NCI-H2081 (cell line): ENCODE results near the gene PARVA.

Experiments used
- DNase-seq, 2 experiments: peaks; one replicate each; lab custom pipeline; 2025; lab: John Stamatoyannopoulos, UW

PARVA gene

DNA sequence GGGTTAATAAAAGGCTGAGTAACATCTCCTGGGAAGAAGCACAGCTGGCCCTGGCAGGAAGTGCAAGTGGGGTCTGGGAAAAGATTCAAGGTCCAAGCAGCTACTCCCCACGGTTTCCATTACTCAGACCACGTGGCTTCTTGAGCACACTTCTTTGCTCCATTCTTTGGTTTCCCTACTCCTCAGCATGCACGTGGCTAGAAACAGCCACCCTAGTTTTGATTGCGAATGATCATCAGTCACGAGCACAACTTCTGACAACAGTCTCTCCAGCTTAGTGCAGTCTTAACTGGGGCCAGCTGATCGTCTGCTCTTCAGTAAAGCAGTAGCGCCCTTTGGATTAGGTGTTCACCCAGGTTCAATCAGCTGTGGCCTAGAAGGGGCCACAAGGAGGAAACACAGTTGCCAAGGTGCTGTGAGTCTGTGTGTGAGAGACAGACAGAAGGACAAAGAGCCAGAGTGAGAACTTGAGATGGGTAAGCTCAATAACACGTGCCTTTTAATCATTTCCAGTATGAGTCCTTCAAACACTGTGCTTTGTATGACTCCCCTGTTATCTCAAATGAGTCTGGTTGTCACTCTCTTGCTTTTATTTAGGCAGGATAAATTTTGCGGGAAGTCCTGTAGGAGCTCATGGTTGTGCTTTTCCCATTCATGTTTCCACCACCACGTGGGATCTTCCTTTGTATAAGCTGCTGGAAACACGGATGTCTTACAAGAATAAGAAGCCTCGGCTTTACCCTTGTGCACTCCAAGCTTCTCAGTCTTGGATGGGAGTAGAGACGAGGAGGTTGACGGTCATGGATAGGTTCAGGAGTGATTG, 901 bp upstream of the PARVA start:
- no peak for DNase-seq

DNA sequence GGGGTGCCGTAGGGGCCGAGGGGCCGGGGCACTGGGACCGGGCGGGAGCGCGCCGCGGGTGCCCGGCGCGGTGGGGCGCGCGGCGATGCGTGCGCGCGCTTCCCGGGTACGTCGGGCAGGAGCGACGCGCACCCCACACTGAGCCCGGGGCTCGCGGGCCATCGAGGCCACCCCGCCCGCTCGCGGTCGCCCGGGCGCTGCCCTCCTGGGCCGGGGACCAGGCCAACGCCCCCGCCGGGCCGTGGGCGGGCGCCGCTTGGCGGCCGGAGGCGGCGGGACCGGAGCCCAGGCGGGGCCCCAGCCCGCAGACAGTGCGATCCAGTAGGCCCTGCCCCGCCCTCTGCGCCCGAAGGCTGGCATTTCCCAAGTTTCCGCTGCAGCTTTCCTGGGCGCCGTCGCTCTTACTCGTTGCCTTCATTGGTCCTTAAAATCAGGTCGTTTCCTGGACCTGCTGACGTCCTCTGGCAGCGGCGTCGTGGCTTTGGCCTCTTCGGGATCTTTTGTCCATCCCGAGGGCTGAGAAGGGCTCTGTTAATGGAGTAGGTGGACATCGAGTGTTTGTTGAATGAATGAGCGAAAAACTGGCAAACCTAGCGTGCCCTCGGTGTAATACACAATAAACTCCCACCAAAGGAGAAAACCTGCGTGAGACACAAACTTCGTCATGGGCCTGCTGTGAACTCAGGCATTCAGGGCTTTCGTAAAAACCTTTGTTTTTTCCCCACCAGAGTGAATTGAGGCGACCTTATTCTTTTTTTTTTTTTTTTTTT, 638 bp downstream of the PARVA start:
- peak in 1 of 2 experiments; percentile 32 for DNase-seq

DNA sequence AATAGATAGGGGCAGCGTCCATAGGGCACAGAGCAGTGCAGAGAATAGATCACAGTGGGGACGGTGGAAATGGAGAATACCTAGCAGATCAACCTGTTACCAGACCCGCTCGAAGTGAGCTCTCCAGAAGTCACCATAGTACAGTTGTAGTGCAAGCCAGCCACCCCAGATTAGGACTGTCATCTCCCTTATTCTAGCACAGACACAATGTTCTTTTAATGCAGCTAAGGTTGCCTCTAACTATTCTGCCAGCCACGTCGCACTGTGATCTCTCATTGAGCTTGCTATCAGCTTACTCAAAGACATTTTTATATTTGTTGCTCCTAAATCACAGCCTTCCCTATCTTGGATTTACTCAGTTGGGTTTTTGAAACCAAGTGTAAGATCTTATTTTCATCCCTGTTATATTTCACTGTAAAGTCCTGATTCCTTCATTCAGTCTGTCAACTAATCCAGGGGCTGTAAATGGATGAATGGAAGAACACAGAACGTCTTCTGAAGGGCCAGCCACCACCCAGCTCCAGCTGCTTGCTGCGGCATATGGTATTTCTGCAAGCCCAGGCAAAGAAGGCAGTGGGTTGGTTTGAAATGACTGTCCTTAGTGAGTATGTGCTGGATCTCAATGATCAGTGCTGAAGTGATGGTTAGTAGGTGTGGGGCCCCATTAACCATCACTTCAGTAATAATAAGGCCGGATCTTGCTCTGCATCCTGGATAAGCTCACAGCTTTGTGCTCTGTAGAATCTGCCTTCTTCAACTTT, 3.4 kb downstream of the PARVA start:
- no peak for DNase-seq

DNA sequence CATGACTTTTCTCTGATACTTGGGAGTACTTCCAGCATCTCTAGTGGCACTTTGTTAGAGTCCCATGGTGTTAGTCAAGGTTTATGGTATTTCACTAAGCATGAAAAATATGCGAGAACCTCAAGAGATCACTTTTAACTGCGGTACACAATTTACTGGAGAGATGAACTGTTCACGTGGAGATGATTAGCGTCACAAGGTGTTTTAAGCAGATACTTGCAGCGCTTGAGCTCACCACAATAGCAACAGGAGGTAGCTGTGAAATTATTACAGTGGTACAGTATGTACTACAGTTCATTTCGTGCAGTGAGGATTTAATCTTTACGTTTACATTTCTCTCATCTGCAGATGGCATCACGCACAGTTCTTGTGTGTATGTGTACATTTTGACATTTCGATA, 4.5 kb downstream of the PARVA start:
- no peak for DNase-seq

DNA sequence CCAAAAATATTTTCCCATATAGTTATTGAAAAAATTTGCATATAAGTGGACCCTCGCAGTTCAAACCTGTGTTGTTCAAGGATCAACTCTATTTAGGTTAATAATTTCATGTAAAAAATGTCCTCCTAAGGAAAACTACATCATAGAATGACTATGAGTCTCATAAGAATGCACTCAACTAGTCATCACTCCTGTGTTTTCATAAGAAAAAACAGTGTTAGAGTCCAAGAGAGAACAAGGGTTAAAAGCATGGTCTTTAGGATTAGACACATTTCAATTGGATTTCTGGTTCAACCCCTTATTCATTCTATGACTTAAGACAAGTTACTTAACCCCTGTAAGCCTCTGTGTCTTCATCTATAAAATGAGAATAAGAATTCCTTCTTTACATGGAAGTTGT, 5.1 kb downstream of the PARVA start:
- no peak for DNase-seq

DNA sequence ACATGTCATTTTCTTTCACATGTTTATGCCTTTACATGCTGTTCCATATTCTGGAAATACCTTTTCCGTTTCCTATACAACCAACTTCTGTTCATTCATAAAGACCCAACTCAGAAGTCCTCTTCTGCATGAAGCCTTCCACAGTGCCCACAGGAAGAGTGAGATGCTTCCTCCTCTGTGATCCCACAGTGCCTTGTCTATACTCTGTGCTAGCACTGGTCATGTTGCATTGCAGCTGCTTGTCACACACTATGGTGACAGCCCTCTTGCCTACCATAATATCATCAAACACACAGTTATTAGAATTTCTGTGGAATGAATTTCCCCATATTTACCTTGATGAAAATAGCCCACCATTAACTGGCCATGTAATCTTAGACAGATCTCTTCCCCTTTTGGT, 8.9 kb downstream of the PARVA start:
- no peak for DNase-seq

DNA sequence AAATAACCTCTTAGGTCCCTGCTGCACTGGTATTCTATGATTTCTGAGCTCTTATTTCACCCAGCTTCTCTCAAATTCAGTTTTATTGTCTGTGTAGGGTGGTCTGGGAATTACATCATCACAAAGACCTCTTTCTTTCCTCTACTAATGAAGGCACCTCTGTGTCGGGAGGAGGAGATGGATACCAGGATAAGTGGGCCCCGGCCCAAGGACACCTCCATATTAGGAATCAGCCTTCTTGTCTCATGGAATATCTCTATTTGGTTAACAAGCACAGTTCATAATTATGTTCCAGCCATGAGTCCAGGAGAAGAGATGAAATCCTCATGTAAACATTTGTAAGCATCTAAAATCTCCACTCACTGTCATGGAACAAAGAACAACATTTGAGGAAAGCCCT, 9.4 kb downstream of the PARVA start:
- no peak for DNase-seq

DNA sequence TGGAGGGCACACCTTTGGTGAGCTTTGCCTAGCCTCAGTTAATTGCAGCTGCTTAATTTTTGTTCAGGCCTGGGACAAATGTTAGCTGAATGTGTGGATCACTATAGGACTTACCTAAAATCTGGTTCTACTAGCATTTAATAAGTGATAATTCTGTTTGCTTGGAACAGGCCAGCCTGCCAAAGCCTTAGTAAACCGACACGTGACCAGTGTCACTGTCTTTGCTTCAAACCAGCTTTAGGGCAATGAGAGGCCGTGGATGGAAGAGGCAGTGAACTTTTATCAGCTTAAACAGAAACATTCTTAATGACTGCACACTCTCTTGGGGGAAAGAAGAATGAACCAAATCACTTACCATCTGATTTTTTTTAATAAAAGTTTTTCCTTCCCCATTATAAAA, 10.8 kb downstream of the PARVA start:
- DNase-seq: no peak

DNA sequence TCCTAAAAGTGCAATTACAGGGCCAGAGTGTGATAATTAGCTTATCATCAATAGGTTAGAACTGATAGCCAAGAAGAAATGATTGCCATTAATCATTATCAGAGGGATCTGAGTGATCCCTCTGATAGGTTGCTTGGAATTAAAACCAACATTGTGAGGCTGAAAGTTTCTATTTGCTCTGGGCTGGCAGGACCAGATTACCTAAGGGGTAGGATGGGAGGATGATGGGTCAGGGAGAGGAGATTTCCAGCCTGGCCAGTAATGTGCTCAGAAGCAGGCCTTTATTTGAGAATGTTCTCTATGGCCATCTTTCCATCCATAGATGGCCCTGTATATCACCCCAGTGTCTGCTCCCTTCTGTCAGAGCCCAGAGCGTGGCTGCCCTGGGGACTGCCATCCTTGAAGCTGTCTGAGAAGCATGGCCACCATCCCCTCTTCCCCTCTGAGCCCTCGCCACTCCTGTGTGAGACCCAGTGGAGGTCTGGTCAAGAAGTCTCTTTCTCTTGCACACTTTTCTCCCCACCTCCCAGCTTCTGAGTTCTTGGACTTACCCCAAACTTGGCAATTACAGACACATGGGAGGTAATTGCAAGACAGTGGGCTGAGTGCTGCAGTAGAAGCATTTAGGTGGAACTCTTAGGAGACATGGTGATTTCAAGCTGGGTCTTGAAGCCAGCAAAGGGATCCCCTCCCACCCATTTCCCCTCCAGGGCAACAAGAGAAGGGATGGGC, 11.7 kb downstream of the PARVA start:
- DNase-seq: no peak

DNA sequence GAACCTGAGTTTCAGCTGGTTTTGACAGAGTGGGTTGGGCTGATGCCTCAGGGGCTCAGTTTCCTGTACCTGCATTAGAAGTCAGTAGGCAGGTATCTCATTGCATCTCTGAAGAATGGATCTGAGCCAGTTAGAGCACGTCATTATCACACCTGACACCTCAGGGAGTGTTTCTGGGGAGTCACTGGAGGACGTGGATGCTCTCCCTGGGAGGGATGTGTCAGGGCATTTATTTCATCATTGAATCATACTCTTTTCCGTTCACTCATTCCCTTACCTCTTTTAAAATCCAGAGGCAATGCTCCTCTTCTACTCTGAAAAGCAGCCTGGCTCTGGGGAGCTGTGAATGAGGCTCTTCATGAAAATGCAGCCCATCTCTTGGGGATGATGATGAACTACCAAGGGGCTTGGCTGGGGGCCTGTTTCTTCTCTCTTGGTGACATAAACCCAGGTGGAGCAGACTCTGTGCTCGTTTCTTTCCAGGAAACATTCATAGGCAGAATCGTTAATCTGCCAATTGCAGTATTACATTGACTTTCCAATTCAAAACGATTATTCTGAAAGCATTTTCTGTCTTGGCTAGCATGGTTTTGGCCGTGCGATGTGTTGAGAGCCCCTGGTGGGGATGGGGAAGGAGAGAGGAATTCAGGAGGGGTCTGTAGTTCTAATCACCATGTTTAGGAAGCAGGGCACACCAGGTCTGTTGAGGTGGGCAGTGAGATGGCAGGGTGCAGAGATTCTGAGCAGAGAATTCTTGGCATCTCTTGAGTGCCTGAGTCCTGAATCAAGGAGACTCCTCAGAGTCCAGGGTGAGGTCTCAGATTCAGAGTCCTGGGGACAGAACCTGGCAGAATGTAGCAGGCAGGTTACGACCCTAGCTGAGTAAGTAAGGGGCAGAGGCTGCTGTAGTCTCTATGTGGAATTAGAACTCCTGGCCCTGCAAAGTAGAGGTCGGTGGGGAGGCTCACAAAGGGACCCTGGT, 12.6 kb downstream of the PARVA start:
- DNase-seq: no peak

DNA sequence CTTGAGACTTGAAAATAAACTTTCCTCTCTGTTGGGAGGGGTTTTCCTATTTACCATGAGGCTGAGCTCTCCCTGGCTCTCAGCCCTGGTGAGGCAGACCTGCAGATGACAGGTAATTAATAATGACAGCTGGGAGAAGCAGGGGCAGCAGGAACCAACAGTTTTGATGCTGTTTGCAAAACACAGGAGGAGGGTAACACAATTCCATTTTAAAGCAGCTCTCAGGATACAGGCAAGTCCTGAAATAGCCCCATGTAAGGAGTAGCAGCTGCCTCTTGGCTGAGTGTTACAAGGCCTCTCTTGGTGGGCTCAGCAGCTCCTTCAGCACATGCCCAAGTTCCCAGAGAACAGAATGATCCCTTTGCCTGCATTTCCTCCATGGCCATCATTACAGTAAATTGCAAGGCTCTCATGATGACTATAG, 13.3 kb downstream of the PARVA start:
- peak in 1 of 2 experiments; percentile 81 for DNase-seq

DNA sequence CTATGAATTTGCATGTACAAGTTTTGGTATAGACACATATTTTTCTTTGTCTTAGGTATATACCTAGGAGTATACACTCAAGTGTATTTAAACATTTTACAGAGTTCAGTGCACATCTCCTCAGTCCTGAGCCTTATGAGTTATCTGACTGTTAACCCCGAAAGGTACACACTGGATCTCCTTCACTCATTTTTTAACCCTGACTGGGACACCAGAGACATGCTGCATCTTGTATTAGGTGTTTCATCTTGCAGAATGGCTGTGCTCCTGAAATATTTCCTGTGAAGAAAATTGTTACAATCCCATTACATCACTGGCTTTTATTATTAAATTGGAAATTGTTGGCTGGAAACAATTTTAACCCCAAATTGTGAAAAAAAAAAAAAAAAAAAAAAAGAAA, 15.3 kb downstream of the PARVA start:
- DNase-seq: no peak

DNA sequence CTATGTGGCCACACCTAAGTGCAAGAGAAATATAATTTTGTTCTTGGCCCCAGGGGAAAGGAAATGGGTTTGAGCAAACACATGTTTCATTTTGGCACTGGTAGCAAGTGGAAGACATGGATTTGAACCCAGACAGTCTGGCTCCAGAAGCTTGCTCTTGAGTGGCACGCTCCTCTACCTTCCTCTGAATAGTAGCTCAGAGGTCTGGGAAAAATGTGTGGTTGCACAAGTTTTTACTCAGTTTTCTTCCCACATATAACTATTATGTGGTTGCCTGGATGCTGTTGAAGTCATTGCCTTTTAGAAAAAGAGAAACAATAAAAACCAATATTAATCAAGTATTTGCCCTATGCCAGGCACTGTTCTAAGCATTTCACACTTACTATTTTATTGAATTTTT, 16.3 kb downstream of the PARVA start:
- DNase-seq: no peak

DNA sequence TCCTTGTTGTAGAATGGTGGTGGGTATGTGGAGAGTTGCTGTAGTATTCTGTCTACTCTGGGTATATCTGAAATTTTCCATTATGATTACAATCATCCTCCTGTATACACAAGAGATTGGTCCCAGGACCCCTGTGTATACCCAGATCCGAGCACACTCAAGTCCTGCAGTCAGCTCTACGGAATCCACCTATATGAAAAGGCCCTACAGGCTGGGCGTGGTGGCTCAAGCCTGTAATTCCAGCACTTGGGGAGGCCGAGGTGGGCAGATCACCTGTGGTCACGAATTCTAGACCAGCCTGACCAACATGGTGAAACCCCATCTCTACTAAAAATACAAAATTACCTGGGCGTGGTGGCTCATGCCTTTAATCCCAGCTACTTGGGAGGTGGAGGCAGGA, 17.2 kb downstream of the PARVA start:
- no peak for DNase-seq

DNA sequence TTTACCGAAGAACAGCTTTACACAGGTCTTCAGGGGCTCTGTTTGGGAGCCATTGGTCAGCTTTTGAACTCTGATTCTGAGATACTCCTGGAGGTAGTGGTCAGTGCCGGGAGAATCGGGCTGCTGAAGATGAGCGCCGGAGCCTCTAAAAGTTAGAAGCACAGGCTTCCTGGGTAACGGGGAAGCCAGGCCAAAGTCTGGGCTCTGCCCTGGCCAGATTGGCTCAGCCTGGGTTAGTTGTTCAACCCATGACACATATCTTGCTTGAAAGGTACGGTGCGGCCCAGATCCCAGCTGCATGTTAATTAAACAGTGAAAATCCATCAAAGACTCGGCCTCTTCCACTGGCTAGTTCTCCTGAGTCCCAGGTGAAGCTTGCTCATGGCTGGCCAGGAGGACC, 18.0 kb downstream of the PARVA start:
- no peak for DNase-seq

DNA sequence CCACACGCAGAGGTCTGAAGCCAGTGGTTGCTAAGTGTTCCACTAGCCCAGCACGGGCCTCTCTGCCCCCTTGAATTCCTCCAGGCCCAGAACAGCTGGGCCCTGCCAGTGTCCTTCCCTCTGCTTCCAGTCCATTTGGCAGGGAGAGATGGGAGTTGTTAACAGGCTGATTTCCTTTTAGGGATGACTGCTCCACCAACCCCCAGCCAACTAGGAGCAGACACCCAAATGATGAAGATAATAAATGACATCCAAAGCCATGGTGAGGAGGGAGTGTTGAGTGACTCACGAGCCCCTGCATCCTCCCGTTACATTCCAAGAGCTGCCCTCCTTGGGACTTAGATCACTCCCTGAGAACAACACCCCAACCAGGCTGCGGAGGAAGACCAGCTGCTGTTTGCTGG, 20.6 kb downstream of the PARVA start:
- DNase-seq: no peak

DNA sequence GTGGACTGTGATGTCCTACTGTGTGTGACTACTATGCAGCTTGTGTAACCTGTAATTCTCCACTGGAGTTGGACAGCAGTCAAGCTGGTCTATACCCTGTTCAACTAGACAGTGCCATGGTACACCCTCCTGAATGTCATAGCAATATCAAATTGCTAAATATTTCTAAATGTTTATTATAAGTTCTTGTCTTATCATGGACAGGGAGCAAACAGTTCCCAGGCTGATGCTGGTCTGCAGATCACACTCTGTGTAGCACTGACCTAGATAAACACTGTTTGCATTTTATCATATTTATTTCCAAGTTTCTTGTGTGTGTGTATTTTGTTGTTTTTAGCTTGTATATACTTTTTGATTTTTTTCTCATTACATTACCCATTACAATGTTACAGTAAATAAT, 22.0 kb downstream of the PARVA start:
- no peak for DNase-seq

DNA sequence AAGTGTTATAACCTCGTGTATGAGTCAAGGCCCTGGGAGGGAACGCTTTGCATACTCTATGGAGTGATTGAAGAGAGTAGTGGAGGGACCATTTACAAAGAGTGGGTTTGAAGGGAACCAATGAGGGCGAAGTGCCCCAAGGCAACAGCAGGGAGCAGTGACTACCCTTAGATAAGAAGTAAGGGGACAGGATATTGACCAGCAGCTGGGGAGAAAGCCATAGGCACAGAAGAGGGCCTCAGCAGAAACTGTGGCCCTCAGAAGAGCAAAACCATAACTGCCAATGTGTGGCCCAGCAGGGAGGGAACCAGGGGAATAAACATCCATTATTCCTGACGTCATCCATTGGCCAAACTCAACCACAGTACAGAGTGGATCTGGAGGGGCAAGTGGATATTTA, 24.7 kb downstream of the PARVA start:
- no peak for DNase-seq

DNA sequence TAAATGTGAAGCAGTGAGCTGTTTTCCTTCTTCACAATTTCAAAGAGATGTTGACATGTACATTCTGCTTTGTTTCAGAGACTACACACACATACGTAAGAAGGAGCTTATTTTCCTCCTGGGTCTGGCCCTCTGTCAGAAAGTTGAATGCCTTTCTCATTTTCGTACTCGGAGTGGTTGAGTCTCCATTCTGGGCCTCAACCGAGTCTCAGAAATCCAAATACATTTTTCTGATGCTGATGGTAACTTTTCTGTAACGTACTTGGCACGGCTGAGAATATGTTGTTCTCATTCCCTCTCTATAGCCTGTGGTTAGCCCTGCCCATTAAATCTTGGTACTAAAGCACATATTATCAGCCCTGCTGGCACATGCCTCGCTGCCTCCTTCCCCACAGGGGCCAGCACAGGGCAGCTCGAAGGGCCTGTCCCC, 25.3 kb downstream of the PARVA start:
- no peak for DNase-seq

DNA sequence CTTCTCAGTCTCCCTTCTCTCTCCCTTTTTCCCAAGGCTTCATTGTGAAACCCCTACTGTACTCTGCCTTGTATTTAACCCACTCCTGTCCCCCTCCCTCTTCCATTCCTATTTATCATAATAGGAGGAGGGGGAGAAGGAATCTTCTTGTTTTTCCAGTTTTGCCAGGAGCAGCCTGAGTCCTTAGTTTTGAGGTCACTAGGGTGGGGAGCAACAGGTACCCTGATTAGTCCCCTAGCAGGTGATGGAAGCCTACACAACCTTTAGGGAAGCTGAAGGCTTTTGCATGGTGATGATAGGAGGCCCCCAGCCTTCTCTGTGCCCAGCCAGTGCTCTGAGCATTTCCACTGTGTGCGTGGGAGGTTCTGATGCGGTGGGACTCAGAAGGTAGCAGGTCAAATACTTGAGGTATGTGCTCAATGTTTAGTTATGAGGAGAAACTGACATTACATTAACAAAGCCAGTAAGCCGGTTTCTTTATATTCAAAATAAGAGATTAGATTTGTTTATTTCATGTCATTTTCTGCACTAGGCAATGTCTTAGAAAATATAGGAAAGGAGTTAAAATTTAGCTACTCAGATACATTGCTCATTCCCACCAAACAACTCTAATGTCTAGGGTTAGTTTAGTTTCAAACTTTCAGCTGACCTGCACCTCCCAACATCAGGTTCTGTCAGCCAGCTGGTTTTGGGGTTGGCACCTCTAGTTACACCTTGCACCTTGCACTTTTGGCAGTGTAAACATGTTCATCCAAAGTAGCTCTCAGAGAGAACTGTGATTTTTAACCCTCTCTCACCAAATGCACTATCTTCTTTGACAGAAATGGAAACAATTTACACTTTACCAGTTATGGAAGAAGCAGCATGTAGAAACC, 26.0 kb downstream of the PARVA start:
- no peak for DNase-seq
